K562 (cell line): ENCODE results near the gene CCNL2. TPM values are rescaled to one million over a fixed set of nuclear protein-coding genes. Genes with fewer than 3 reads are reported as not detected.

Source experiments
- CTBP1 ChIP-seq: fragments of 450-650 bp; IDR thresholded peaks from 2 replicates; pipeline ENCODE4 v1.6.1; 2016; ENCODE audit warnings: borderline replicate concordance
- DEAF1 ChIP-seq: fragments of 450-650 bp; formaldehyde crosslinking; IDR thresholded peaks from 2 replicates; pipeline ENCODE4 v1.4.0; 2020; ENCODE audit warnings: mild to moderate bottlenecking, moderate library complexity
- DNMT1 ChIP-seq: fragments of 450-650 bp; IDR thresholded peaks from 2 replicates; pipeline ENCODE4 v1.6.1; 2016; ENCODE audit warnings: antibody characterized with exemption, mild to moderate bottlenecking
- HDAC1 ChIP-seq, 2 experiments: fragments of 450-650 bp; IDR thresholded peaks; 2 replicates each; pipeline ENCODE4 v1.6.1; 2016 to 2017; ENCODE audit warnings: inconsistent platforms in 1 of 2, mild to moderate bottlenecking in 1 of 2, moderate library complexity in 1 of 2
- HDAC6 ChIP-seq: IDR thresholded peaks from 2 replicates; pipeline ENCODE4 v1.6.1; 2012; ENCODE audit warnings: low read depth, mild to moderate bottlenecking, control low read depth, inconsistent platforms, low read length, moderate library complexity
- HMBOX1 ChIP-seq: sonication (generic); IDR thresholded peaks from 2 replicates; pipeline ENCODE4 v1.6.1; 2016
- JUN ChIP-seq, 2 experiments: sonication (generic) in 1 of 2; formaldehyde crosslinking in 1 of 2; IDR thresholded peaks; 2 replicates each; pipeline versions ENCODE4 v1.6.1 to v1.8.0; 2012 to 2022; ENCODE audit warnings: borderline replicate concordance in 2 of 2, mild to moderate bottlenecking in 2 of 2, improper control_type of control experiment in 1 of 2, low read depth in 1 of 2, low read length in 1 of 2, missing genetic modification reagents in 1 of 2
- MECOM ChIP-seq: fragments of 250-450 bp; sonication (Bioruptor Pico); IDR thresholded peaks from 2 replicates; pipeline ENCODE4 v1.8.0; 2022; ENCODE audit warnings: inconsistent platforms
- NR2C2 ChIP-seq, 2 experiments: fragments of 200-800 bp in 1 of 2; sonication (Bioruptor generic) in 1 of 2; sonication (generic) in 1 of 2; formaldehyde crosslinking in 1 of 2; IDR thresholded peaks; 2 replicates each; pipeline versions ENCODE4 v1.6.1 to v1.8.0; 2016 to 2022; ENCODE audit warnings: mild to moderate bottlenecking in 1 of 2, missing compliant biosample characterization in 1 of 2, missing genetic modification characterization in 1 of 2, missing genetic modification reagents in 1 of 2
- PHF8 ChIP-seq: fragments of 200-600 bp; sonication (generic); IDR thresholded peaks from 2 replicates; pipeline ENCODE4 v1.6.1; 2012; ENCODE audit warnings: mixed run types, mild to moderate bottlenecking, inconsistent platforms, low read length, moderate library complexity, borderline replicate concordance
- RERE ChIP-seq: sonication (generic); formaldehyde crosslinking; IDR thresholded peaks from 2 replicates; pipeline ENCODE4 v1.8.0; 2023; ENCODE audit warnings: missing genetic modification reagents, mild to moderate bottlenecking, borderline replicate concordance
- SIN3A ChIP-seq, 2 experiments: fragments of 150-350 bp in 1 of 2; IDR thresholded peaks; 2 replicates each; pipeline ENCODE4 v1.6.1; 2011 to 2016; ENCODE audit warnings: borderline replicate concordance in 2 of 2, low read depth in 2 of 2, low read length in 2 of 2, mild to moderate bottlenecking in 2 of 2, moderate library complexity in 2 of 2; ENCODE audit not compliant: control insufficient read depth in 1 of 2
- SIN3B ChIP-seq: fragments of 450-650 bp; IDR thresholded peaks from 2 replicates; pipeline ENCODE4 v1.6.1; 2017; ENCODE audit warnings: low read depth, mild to moderate bottlenecking, moderate library complexity
- TSC22D4 ChIP-seq: fragments of 450-650 bp; IDR thresholded peaks from 2 replicates; pipeline ENCODE4 v1.6.1; 2016; ENCODE audit warnings: missing genetic modification characterization, missing biosample characterization, control low read depth
- ZBTB7A ChIP-seq: IDR thresholded peaks from 2 replicates; pipeline ENCODE4 v1.6.1; 2011; ENCODE audit warnings: low read depth, mild to moderate bottlenecking, low read length, moderate library complexity, borderline replicate concordance; ENCODE audit not compliant: control insufficient read depth
- ZC3H8 ChIP-seq: fragments of 450-650 bp; IDR thresholded peaks from 2 replicates; pipeline ENCODE4 v1.6.1; 2017
- ZNF217 ChIP-seq: sonication (generic); formaldehyde crosslinking; IDR thresholded peaks from 2 replicates; pipeline ENCODE4 v1.8.0; 2022; ENCODE audit warnings: mild to moderate bottlenecking, missing genetic modification reagents
- ZNF232 ChIP-seq: sonication (generic); formaldehyde crosslinking; IDR thresholded peaks from 2 replicates; pipeline ENCODE4 v1.8.0; 2022; ENCODE audit warnings: mild to moderate bottlenecking, missing genetic modification reagents
- polyA plus RNA-seq, 8 experiments: library from polyadenylated mRNA; depleted of rRNA in 4 of 8; stranded (reverse) in 5 of 8; unstranded in 3 of 8; fragments of >200 nt; fragmentation: Nextera tagmentation in 2 of 8; fragmentation: Illumina TruSeq in 1 of 8; extraction: Ambion mirVana in 2 of 8; extraction: Trizol in 1 of 8; gene quantifications; 2 replicates each; pipeline versions ENCODE4 v1.2.1 to v1.2.3, GENCODE V29; 2011 to 2014; ENCODE audit warnings: inconsistent platforms in 1 of 8, missing spikeins in 1 of 8
- total RNA-seq, 7 experiments: library from RNA; depleted of rRNA in 6 of 7; stranded (reverse); fragments of >200 nt in 6 of 7; fragmentation: Illumina TruSeq in 2 of 7; extraction: Trizol in 2 of 7; gene quantifications; 2 replicates each; pipeline versions ENCODE4 v1.2.1 to v1.2.3, GENCODE V29; 2011 to 2021; ENCODE audit warnings: low replicate concordance in 1 of 7

CCNL2 gene
- total and polyA plus RNA-seq, 9 of the 15 experiments (the other 6 are each of a cell fraction or from before 2014, with no cell fraction given) = 2.8 to 287 (median 94.5) TPM

- no peak for TF ChIP-seq NR2C2 (CRISPR knock-in tag; IDR thresholded peaks at IDR 0.05)
- peak; percentile 40; the same call in 1 of the 2 replicates for TF ChIP-seq NR2C2 (tag; IDR thresholded peaks at IDR 0.05)
- peak; percentile 97 for TF ChIP-seq ZBTB7A
- TF ChIP-seq ZC3H8 = no peak
- no peak for TF ChIP-seq TSC22D4 (tag)
- TF ChIP-seq SIN3B = peak; percentile 86
- no peak for TF ChIP-seq ZNF232
- no peak for TF ChIP-seq RERE (CRISPR knock-in tag)
- TF ChIP-seq DNMT1 = no peak
- TF ChIP-seq PHF8 = peak; percentile 79; the same call in 1 of the 2 replicates
- TF ChIP-seq HMBOX1 = no peak
- TF ChIP-seq DEAF1 (CRISPR knock-in tag) = peak; percentile 33; the same call in 1 of the 2 replicates
- TF ChIP-seq MECOM (CRISPR knock-in tag) = no peak
- TF ChIP-seq HDAC6 = no peak
- TF ChIP-seq CTBP1 = peak; percentile 90
- no peak for TF ChIP-seq ZNF217 (CRISPR knock-in tag)
- TF ChIP-seq SIN3A (IDR thresholded peaks at IDR 0.05; ENCODE audit: borderline replicate concordance in 2 of 2, control insufficient read depth in 1 of 2, low read depth in 2 of 2, low read length in 2 of 2) = peak; percentile 62 to 82; a peak in 3 of 4 replicates
- peak in 1 of 2 experiments; percentile 32; a peak in 1 of 4 replicates for TF ChIP-seq HDAC1 (IDR thresholded peaks at IDR 0.05)
- TF ChIP-seq JUN (IDR thresholded peaks at IDR 0.05; ENCODE audit: borderline replicate concordance, low read depth, low read length) = no peak
- TF ChIP-seq JUN (CRISPR knock-in tag; IDR thresholded peaks at IDR 0.05; ENCODE audit: borderline replicate concordance) = no peak
Measured at GRCh38 chr1:1349256-1350012, 49.7 kb downstream of the CCNL2 start, which contains the start of gene DVL1 (continued).
